CD14-positive monocyte (primary cell): Measurements from ENCODE around the gene MR1. TPM values are rescaled to one million over a fixed set of nuclear protein-coding genes. Genes with fewer than 3 reads are reported as not detected.
A peak's percentile ranks its signal among the peaks of the same experiment; 100 is the strongest.

Experiments used
- DNase-seq, 3 donors: peaks; one replicate each; pipeline ENCODE4 v3.0.0-alpha.2; 2011 to 2022
- H2AFZ ChIP-seq: 2 replicates; pipeline ENCODE4 v1.6.0; 2012; ENCODE audit warnings: mild to moderate bottlenecking, low read depth, low read length, inconsistent platforms; ENCODE audit not compliant: insufficient read depth, poor library complexity, severe bottlenecking
- H3K27ac ChIP-seq, 2 donors: 1 replicate in 1 of 2; 2 replicates in 1 of 2; pipeline ENCODE4 v1.5.1; 2012 to 2013; ENCODE audit warnings: low read length in 2 of 2, control low read depth in 1 of 2, inconsistent platforms in 1 of 2, low read depth in 1 of 2, mild to moderate bottlenecking in 1 of 2
- H3K27me3 ChIP-seq, 2 donors: one replicate each; pipeline versions ENCODE4 v1.6.0 to v1.6.1; 2011 to 2013; ENCODE audit warnings: low read length in 2 of 2; ENCODE audit not compliant: control insufficient read depth in 2 of 2, insufficient read depth in 2 of 2
- H3K36me3 ChIP-seq, 2 donors: replicated peaks in 1 of 2; 1 replicate in 1 of 2; 2 replicates in 1 of 2; pipeline versions ENCODE4 v1.5.1 to v1.6.1; 2012 to 2013; ENCODE audit warnings: low read length in 2 of 2, control low read depth in 1 of 2, inconsistent platforms in 1 of 2, mild to moderate bottlenecking in 1 of 2; ENCODE audit not compliant: insufficient read depth in 2 of 2, control insufficient read depth in 1 of 2
- H3K4me1 ChIP-seq, 2 donors: 1 replicate in 1 of 2; 2 replicates in 1 of 2; pipeline versions ENCODE4 v1.5.1 to v1.6.1; 2012 to 2013; ENCODE audit warnings: low read length in 2 of 2, control low read depth in 1 of 2, inconsistent platforms in 1 of 2, mild to moderate bottlenecking in 1 of 2, moderate library complexity in 1 of 2; ENCODE audit not compliant: insufficient read depth in 2 of 2, control insufficient read depth in 1 of 2
- H3K4me2 ChIP-seq: replicated peaks from 2 replicates; pipeline ENCODE3; 2012; ENCODE audit warnings: low read length, moderate library complexity, mild to moderate bottlenecking; ENCODE audit not compliant: poor library complexity, severe bottlenecking; ENCODE audit errors: extremely low read depth
- H3K4me3 ChIP-seq, 3 experiments: fragments of 200-600 bp in 1 of 3; sonication (generic) in 1 of 3; replicated peaks in 1 of 3; 1 replicate in 2 of 3; 2 replicates in 1 of 3; pipeline ENCODE4 v1.5.1; 2011 to 2013; ENCODE audit warnings: low read length in 3 of 3, mild to moderate bottlenecking in 3 of 3, control low read depth in 2 of 3, low read depth in 2 of 3, inconsistent platforms in 1 of 3, moderate library complexity in 1 of 3
- H3K79me2 ChIP-seq: 2 replicates; pipeline ENCODE4 v1.6.0; 2012; ENCODE audit warnings: mild to moderate bottlenecking, control low read depth, inconsistent platforms, low read length, moderate library complexity; ENCODE audit not compliant: insufficient read depth
- H3K9ac ChIP-seq: 2 replicates; pipeline ENCODE4 v1.6.0; 2017; ENCODE audit warnings: low read length, mild to moderate bottlenecking; ENCODE audit not compliant: insufficient read depth, poor library complexity, severe bottlenecking
- H3K9me3 ChIP-seq, 2 donors: replicated peaks in 1 of 2; 1 replicate in 1 of 2; 2 replicates in 1 of 2; pipeline versions ENCODE4 v1.5.1 to v1.6.1; 2012 to 2013; ENCODE audit warnings: low read length in 2 of 2, control low read depth in 1 of 2; ENCODE audit not compliant: control insufficient read depth in 1 of 2, insufficient read depth in 1 of 2
- H4K20me1 ChIP-seq: 2 replicates; pipeline ENCODE4 v1.6.0; 2012; ENCODE audit warnings: mild to moderate bottlenecking, low read length, control low read depth, moderate library complexity; ENCODE audit not compliant: insufficient read depth
- H3K27ac Mint-ChIP-seq, 7 donors: one replicate each; pipeline ENCODE4 v1.8.0; 2020; ENCODE audit warnings: mild to moderate bottlenecking in 7 of 7, mixed read lengths in 7 of 7, moderate library complexity in 6 of 7, inconsistent platforms in 2 of 7
- H3K27me3 Mint-ChIP-seq, 3 donors: one replicate each; pipeline ENCODE4 v1.8.0; 2021 to 2022; ENCODE audit warnings: low read depth in 3 of 3, mild to moderate bottlenecking in 3 of 3, mixed read lengths in 3 of 3, moderate library complexity in 3 of 3, inconsistent platforms in 1 of 3
- H3K36me3 Mint-ChIP-seq, 2 donors: one replicate each; pipeline ENCODE4 v1.8.0; 2020; ENCODE audit warnings: mixed read lengths in 2 of 2, inconsistent platforms in 1 of 2, mild to moderate bottlenecking in 1 of 2
- H3K4me1 Mint-ChIP-seq: one replicate; pipeline ENCODE4 v1.8.0; 2020; ENCODE audit warnings: mild to moderate bottlenecking, mixed read lengths
- H3K4me3 Mint-ChIP-seq, 2 donors: one replicate each; pipeline ENCODE4 v1.8.0; 2020; ENCODE audit warnings: mild to moderate bottlenecking in 2 of 2, mixed read lengths in 2 of 2, moderate library complexity in 1 of 2
- H3K9me3 Mint-ChIP-seq, 7 donors: one replicate each; pipeline ENCODE4 v1.8.0; 2020 to 2022; ENCODE audit warnings: mixed read lengths in 7 of 7, mild to moderate bottlenecking in 6 of 7, moderate library complexity in 6 of 7, inconsistent platforms in 2 of 7
- CTCF ChIP-seq: fragments of 200-600 bp; IDR thresholded peaks from one replicate; pipeline ENCODE4 v1.8.0; 2022; ENCODE audit warnings: antibody characterized with exemption, mild to moderate bottlenecking
- WGBS: methylation state at CpG from one replicate; pipeline ENCODE4 v1.1.5; 2013; ENCODE audit warnings: missing lambda C conversion rate; ENCODE audit not compliant: insufficient coverage; 5-methylcytosine and 5-hydroxymethylcytosine counted together
- intact Hi-C, 2 donors: fragments of 100-400 bp; cut with micrococcal nuclease; formaldehyde crosslinking; loops; one replicate each; pipeline versions ENCODE4 v1.15.0 to v1.15.1; 2023
- polyA plus RNA-seq, 3 donors: library from polyadenylated mRNA; depleted of rRNA in 1 of 3; unstranded in 2 of 3; stranded (reverse) in 1 of 3; fragments of 300-500 nt in 2 of 3; fragments of >200 nt in 1 of 3; fragmentation: Illumina TruSeq in 2 of 3; gene quantifications; 1 replicate in 2 of 3; 2 replicates in 1 of 3; pipeline ENCODE4 v1.2.3, GENCODE V29; 2012 to 2021

Gene MR1
- polyA plus RNA-seq, 3 donors = 17.7 to 46.9 (median 40.9) TPM

- Mint-ChIP-seq H3K27ac (peak overlapping the region in 1 of 7 donors; percentile 73), H3K4me3 (peak overlapping the region in 1 of 2 donors; percentile 54), H3K36me3 (peaks cover 8 to 9% of the 10 kb centered on the region in 2 donors), H3K27me3 (peaks cover 19 to 24% (median 24%) of the 10 kb centered on the region in 3 donors), H3K9me3 (no peaks in the 10 kb centered on the region), H3K4me1 (peaks cover 75% of the 10 kb centered on the region)
- Histone ChIP-seq H3K79me2 (no peaks in the 10 kb centered on the region), H3K4me1 (peaks cover 50 to 68% of the 10 kb centered on the region in 2 donors), H3K36me3 (peaks cover 0 to 1% of the 10 kb centered on the region in 2 donors), H3K9ac (no peak overlapping the region), H3K4me3 (no peak overlapping the region), H3K27me3 (peaks cover 6 to 15% of the 10 kb centered on the region in 2 donors), H3K27ac (no peak overlapping the region), H3K4me2 (no peak overlapping the region), H3K9me3 (no peaks in the 10 kb centered on the region), H2AFZ (no peak overlapping the region), H4K20me1 (peaks cover 22% of the 10 kb centered on the region)
- no peak for TF ChIP-seq CTCF
- intact Hi-C loops = no loop called here
- DNase-seq = peak in 2 of 3 donors; percentile 36 to 51
- WGBS = 71% methylated on average over 4 of the region's 10 CpGs
These were observed 66.5 kb downstream of the MR1 start for GRCh38 chr1:181100015-181100905.

- Histone ChIP-seq H3K9ac (no peak overlapping the region), H2AFZ (no peak overlapping the region), H4K20me1 (peaks cover 15% of the 10 kb centered on the region), H3K4me1 (peaks cover 54 to 74% of the 10 kb centered on the region in 2 donors), H3K27me3 (peaks cover 6 to 16% of the 10 kb centered on the region in 2 donors), H3K4me2 (no peak overlapping the region), H3K79me2 (no peaks in the 10 kb centered on the region), H3K36me3 (no peaks in the 10 kb centered on the region), H3K27ac (no peak overlapping the region), H3K4me3 (no peak overlapping the region), H3K9me3 (no peaks in the 10 kb centered on the region)
- H3K4me1 Mint-ChIP-seq = peaks cover 77% of the 10 kb centered on the region
- peaks cover 21 to 27% (median 26%) of the 10 kb centered on the region in 3 donors for H3K27me3 Mint-ChIP-seq
- H3K4me3 Mint-ChIP-seq = peak overlapping the region in 1 of 2 donors; percentile 54
- 95% methylated on average over 3 of the region's 4 CpGs for WGBS
- TF ChIP-seq CTCF = no peak
- no peak for DNase-seq
- H3K9me3 Mint-ChIP-seq = no peaks in the 10 kb centered on the region
- peak overlapping the region in 1 of 7 donors; percentile 35 for H3K27ac Mint-ChIP-seq
- intact Hi-C loops = no loop called here
- peaks cover 2 to 7% of the 10 kb centered on the region in 2 donors for H3K36me3 Mint-ChIP-seq
These were observed 67.2 kb downstream of the MR1 start for GRCh38 chr1:181100934-181101333.
